ENCODE results near the gene ITIH2.

ITIH2 gene

GRCh38 chr10:7750222-7750621 lies 47.1 kb downstream of the ITIH2 start:
- no peak overlapping the region for H3K4me3 ChIP-seq (replicated peaks; ENCODE audit: low read depth, low read length)
- no peak for DNase-seq (ENCODE audit: low read depth)
- TF ChIP-seq CTCF (IDR thresholded peaks at IDR 0.05; ENCODE audit: low read length, missing control alignments): no peak

GRCh38 chr10:7752251-7752650 lies 49.1 kb downstream of the ITIH2 start:
- no peak overlapping the region for H3K4me3 ChIP-seq (replicated peaks; ENCODE audit: low read depth, low read length)
- no peak for TF ChIP-seq CTCF (IDR thresholded peaks at IDR 0.05; ENCODE audit: low read length, missing control alignments)
- no peak for DNase-seq (ENCODE audit: low read depth)

- H3K4me3 ChIP-seq (replicated peaks; ENCODE audit: low read depth, low read length): no peak overlapping the region
- no peak for DNase-seq (ENCODE audit: low read depth)
- no peak for TF ChIP-seq CTCF (IDR thresholded peaks at IDR 0.05; ENCODE audit: low read length, missing control alignments)
These were observed 52.0 kb downstream of the ITIH2 start for GRCh38 chr10:7755103-7755502.

GRCh38 chr10:7756360-7756992 lies 53.4 kb downstream of the ITIH2 start:
- H3K4me3 ChIP-seq (replicated peaks; ENCODE audit: low read depth, low read length): no peak overlapping the region
- TF ChIP-seq CTCF (IDR thresholded peaks at IDR 0.05; ENCODE audit: low read length, missing control alignments): peak; percentile 65
- DNase-seq (ENCODE audit: low read depth): peak; percentile 49

- peak; percentile 48 for DNase-seq (ENCODE audit: low read depth)
- H3K4me3 ChIP-seq (replicated peaks; ENCODE audit: low read depth, low read length): no peak overlapping the region
- TF ChIP-seq CTCF (IDR thresholded peaks at IDR 0.05; ENCODE audit: low read length, missing control alignments): no peak
These were observed 60.8 kb downstream of the ITIH2 start for GRCh38 chr10:7763929-7764328.

- no peak overlapping the region for H3K4me3 ChIP-seq (replicated peaks; ENCODE audit: low read depth, low read length)
- no peak for DNase-seq (ENCODE audit: low read depth)
- TF ChIP-seq CTCF (IDR thresholded peaks at IDR 0.05; ENCODE audit: low read length, missing control alignments): no peak
These were observed 63.1 kb downstream of the ITIH2 start for GRCh38 chr10:7766241-7766640.

GRCh38 chr10:7767209-7767608 lies 64.1 kb downstream of the ITIH2 start:
- DNase-seq (ENCODE audit: low read depth): peak; percentile 60
- TF ChIP-seq CTCF (IDR thresholded peaks at IDR 0.05; ENCODE audit: low read length, missing control alignments): no peak
- no peak overlapping the region for H3K4me3 ChIP-seq (replicated peaks; ENCODE audit: low read depth, low read length)

All from fibroblast of pulmonary artery (primary cell).